ENCODE results near the gene OR2L8.

GRCh38 chr1:247905910-247906503, 42.7 kb upstream of the OR2L8 start:
- TF ChIP-seq POLR2A (IDR thresholded peaks at IDR 0.05) (no peak), CTCF (IDR thresholded peaks at IDR 0.05) (no peak)
